ENCODE results near the gene ATF7.

ATF7 gene

DNA sequence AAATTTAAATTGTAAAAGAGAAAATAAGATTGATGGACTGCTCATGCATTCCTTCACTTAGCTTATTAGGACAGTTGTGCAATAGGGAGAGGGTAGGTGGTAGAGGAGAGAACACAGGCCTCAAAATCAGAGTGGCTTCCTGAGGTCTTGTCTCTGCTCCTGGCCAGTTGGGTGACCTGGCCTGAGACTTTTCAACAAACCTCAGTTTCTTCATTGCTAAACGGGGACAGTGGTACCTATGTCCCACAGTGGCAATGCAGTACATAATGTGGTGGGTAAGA is 129.5 kb downstream of the ATF7 start:
- Histone ChIP-seq H3K27ac (ENCODE audit: low read length) (no peak overlapping the region), H3K4me2 (ENCODE audit: insufficient read depth, low read length) (no peak overlapping the region)
- TF ChIP-seq, protein P1, sequence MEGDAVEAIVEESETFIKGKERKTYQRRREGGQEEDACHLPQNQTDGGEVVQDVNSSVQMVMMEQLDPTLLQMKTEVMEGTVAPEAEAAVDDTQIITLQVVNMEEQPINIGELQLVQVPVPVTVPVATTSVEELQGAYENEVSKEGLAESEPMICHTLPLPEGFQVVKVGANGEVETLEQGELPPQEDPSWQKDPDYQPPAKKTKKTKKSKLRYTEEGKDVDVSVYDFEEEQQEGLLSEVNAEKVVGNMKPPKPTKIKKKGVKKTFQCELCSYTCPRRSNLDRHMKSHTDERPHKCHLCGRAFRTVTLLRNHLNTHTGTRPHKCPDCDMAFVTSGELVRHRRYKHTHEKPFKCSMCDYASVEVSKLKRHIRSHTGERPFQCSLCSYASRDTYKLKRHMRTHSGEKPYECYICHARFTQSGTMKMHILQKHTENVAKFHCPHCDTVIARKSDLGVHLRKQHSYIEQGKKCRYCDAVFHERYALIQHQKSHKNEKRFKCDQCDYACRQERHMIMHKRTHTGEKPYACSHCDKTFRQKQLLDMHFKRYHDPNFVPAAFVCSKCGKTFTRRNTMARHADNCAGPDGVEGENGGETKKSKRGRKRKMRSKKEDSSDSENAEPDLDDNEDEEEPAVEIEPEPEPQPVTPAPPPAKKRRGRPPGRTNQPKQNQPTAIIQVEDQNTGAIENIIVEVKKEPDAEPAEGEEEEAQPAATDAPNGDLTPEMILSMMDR (IDR thresholded peaks at IDR 0.05; ENCODE audit: borderline replicate concordance, extremely low read depth, low read length, poor library complexity, severe bottlenecking): no peak
- TF ChIP-seq EZH2 (IDR thresholded peaks at IDR 0.05; ENCODE audit: borderline replicate concordance, low read depth, low read length, severe bottlenecking): no peak

DNA sequence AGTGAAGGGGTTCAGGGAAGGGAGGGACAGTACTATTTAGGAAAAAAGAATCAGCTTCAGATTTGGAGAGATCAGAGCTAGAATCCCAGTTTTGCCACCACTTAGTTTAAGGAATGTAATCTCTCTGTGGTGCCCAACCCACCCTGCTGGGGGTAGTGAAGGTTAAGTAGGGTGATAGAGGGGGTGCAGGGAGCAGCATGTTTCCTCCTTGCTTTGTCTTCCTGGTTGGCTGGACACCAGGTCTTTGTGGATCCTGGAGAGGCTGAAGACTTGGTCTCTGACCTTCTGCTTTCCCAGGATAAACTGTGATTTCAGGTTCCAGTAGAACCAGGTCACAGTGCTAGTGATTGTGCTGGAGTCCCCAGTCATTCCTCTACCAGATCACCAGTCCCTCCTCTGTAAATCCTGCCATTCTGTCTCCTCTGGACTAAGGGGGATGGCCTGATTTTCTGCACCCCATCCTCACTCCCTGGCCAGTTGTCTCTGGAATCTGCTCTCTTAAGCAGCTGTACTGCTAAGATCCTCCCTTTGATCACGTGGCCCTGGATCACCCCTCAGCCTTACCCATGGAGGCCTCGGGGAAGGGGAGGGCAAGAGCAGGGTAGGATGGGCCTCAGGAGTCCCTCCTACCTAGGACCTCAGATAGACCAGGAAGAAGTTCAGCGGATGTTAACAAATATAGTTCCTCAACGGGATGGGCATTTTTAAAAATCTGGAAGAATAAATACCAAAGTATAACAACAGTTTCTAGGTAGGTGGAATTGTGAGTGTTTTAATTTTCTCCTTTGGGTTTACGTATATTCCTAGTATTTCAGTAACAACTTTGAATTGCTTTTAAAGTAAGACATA is 130.1 kb downstream of the ATF7 start:
- H3K36me3 ChIP-seq (ENCODE audit: insufficient read depth, low read length): no peaks in the 10 kb centered on the region
- no peaks in the 10 kb centered on the region for H4K20me1 ChIP-seq (ENCODE audit: insufficient read depth, low read length)
- no peaks in the 10 kb centered on the region for H3K27me3 ChIP-seq (ENCODE audit: insufficient read depth, low read length, poor library complexity)
- no peaks in the 10 kb centered on the region; the same call in none of the 2 replicates for H3K79me2 ChIP-seq (ENCODE audit: insufficient read depth, low read length)
- H3K4me3 ChIP-seq (ENCODE audit: low read depth in 1 of 2, low read length in 2 of 2): no peak overlapping the region
- no peak overlapping the region for H3K9ac ChIP-seq (ENCODE audit: low read depth, low read length)
- no peak overlapping the region for H3K27ac ChIP-seq (ENCODE audit: low read length)
- TF ChIP-seq, protein P1 (IDR thresholded peaks at IDR 0.05; ENCODE audit: borderline replicate concordance, extremely low read depth, low read length, poor library complexity, severe bottlenecking): no peak
- H3K4me2 ChIP-seq (ENCODE audit: insufficient read depth, low read length): no peak overlapping the region
- ATAC-seq (ENCODE audit: insufficient read depth, low read depth) (no peak), DNase-seq (no peak)
- H3K4me1 ChIP-seq (ENCODE audit: insufficient read depth, low read length): peaks cover 50% of the 10 kb centered on the region
- H3K9me3 ChIP-seq (ENCODE audit: insufficient read depth, low read length, severe bottlenecking): no peaks in the 10 kb centered on the region
- no peak overlapping the region for H2AFZ ChIP-seq (ENCODE audit: low read depth, low read length)

More for the DNA sequence above, 129.5 kb downstream of the ATF7 start:
- no peak for ATAC-seq (ENCODE audit: insufficient read depth, low read depth)
- Histone ChIP-seq H3K36me3 (ENCODE audit: insufficient read depth, low read length) (no peaks in the 10 kb centered on the region), H3K9ac (ENCODE audit: low read depth, low read length) (no peak overlapping the region), H3K4me1 (ENCODE audit: insufficient read depth, low read length) (peaks cover 53% of the 10 kb centered on the region), H4K20me1 (ENCODE audit: insufficient read depth, low read length) (no peaks in the 10 kb centered on the region), H3K9me3 (ENCODE audit: insufficient read depth, low read length, severe bottlenecking) (no peaks in the 10 kb centered on the region), H3K79me2 (ENCODE audit: insufficient read depth, low read length) (peaks cover 3% of the 10 kb centered on the region), H3K27me3 (ENCODE audit: insufficient read depth, low read length, poor library complexity) (no peaks in the 10 kb centered on the region), H2AFZ (ENCODE audit: low read depth, low read length) (no peak overlapping the region), H3K4me3 (ENCODE audit: low read depth in 1 of 2, low read length in 2 of 2) (no peak overlapping the region)
- DNase-seq: no peak

DNA sequence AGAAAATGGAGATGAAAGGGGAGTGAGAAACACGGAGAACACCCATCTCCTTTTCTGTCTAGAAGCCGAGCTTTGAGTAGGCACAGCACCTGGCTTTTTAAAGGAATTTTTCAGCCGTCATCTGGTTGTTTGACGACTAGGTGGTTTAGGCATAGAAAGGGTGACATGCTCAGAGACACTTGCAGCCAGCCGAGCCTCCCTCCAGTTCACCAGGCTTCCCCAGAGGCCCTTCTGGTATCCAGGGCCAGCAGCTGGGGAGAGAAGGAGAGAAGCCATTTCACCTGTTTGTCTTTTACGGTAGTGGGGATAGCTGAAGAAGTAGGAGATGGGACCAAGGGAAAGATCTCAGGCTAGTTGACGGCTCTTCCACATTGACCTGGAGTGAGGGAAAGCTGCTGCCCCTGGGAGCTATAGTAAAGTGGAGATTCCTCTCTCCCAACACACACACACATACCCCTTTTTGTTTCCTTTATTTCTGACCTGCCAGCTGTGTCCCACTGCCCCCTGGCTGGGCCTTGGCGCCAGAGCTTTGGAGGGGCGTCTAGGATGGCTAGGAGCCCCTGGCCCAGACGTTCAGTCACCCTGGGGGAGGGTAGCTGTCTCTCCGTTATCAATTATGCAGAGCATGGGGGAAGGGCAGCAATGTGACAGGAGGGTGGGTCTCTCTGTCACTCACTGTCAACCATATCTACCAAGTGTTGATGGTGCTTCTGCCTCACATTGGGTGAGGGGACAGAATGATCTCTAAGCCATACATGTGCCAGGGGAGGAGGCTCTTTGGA is 132.4 kb downstream of the ATF7 start:
- Histone ChIP-seq H3K4me1 (ENCODE audit: insufficient read depth, low read length) (peaks cover 36% of the 10 kb centered on the region), H3K4me3 (ENCODE audit: low read depth in 1 of 2, low read length in 2 of 2) (peak overlapping the region in 1 of 2 experiments; percentile 66; a peak in 2 of 4 replicates), H3K9me3 (ENCODE audit: insufficient read depth, low read length, severe bottlenecking) (no peaks in the 10 kb centered on the region), H3K36me3 (ENCODE audit: insufficient read depth, low read length) (no peaks in the 10 kb centered on the region), H4K20me1 (ENCODE audit: insufficient read depth, low read length) (no peaks in the 10 kb centered on the region), H3K79me2 (ENCODE audit: insufficient read depth, low read length) (no peaks in the 10 kb centered on the region; the same call in 1 of the 2 replicates), H3K27ac (ENCODE audit: low read length) (peak overlapping the region; percentile 38; the same call in 1 of the 2 replicates), H3K9ac (ENCODE audit: low read depth, low read length) (peak overlapping the region; percentile 51), H3K4me2 (ENCODE audit: insufficient read depth, low read length) (peak overlapping the region; percentile 93), H3K27me3 (ENCODE audit: insufficient read depth, low read length, poor library complexity) (no peaks in the 10 kb centered on the region), H2AFZ (ENCODE audit: low read depth, low read length) (peak overlapping the region; percentile 81)
- ATAC-seq (ENCODE audit: insufficient read depth, low read depth): no peak
- TF ChIP-seq, protein P1 (IDR thresholded peaks at IDR 0.05; ENCODE audit: borderline replicate concordance, extremely low read depth, low read length, poor library complexity, severe bottlenecking): no peak
- TF ChIP-seq EZH2 (IDR thresholded peaks at IDR 0.05; ENCODE audit: borderline replicate concordance, low read depth, low read length, severe bottlenecking): no peak
- DNase-seq: no peak

All from DND-41 (cell line).